K562 (cell line): ENCODE data around the gene ROR2. TPM values are rescaled to one million over a fixed set of nuclear protein-coding genes. Genes with fewer than 3 reads are reported as not detected.
A peak's percentile ranks its signal among the peaks of the same experiment; 100 is the strongest.

ENCODE experiments used
- BRCA1 ChIP-seq, 2 experiments: fragments of 450-650 bp in 1 of 2; sonication (generic) in 1 of 2; formaldehyde crosslinking in 1 of 2; IDR thresholded peaks; 2 replicates each; pipeline versions ENCODE4 v1.5.0 to v1.6.1; 2017 to 2020; ENCODE audit warnings: mild to moderate bottlenecking in 1 of 2, missing genetic modification reagents in 1 of 2
- KAT2B ChIP-seq: IDR thresholded peaks from one replicate; pipeline ENCODE4 v1.6.1; 2012; ENCODE audit warnings: low read depth, mild to moderate bottlenecking, control low read depth, inconsistent platforms, low read length, moderate library complexity
- MCM5 ChIP-seq: fragments of 450-650 bp; IDR thresholded peaks from 2 replicates; pipeline ENCODE4 v1.6.1; 2016; ENCODE audit warnings: low read depth
- MCM7 ChIP-seq, 2 experiments: fragments of 450-650 bp; IDR thresholded peaks; 2 replicates each; pipeline ENCODE4 v1.6.1; 2016 to 2018
- MTA3 ChIP-seq: fragments of 450-650 bp; formaldehyde crosslinking; IDR thresholded peaks from 2 replicates; pipeline ENCODE4 v1.6.1; 2017; ENCODE audit warnings: mild to moderate bottlenecking, borderline replicate concordance
- NONO ChIP-seq, 2 experiments: fragments of 200-400 bp in 1 of 2; fragments of 450-650 bp in 1 of 2; formaldehyde crosslinking in 1 of 2; IDR thresholded peaks; 2 replicates each; pipeline ENCODE4 v1.6.1; 2017; ENCODE audit warnings: low read depth in 2 of 2, mild to moderate bottlenecking in 2 of 2, moderate library complexity in 2 of 2, low read length in 1 of 2
- ZNF41 ChIP-seq: fragments of 250-450 bp; sonication (Bioruptor Pico); conservative IDR thresholded peaks from 2 replicates; pipeline ENCODE4 v1.4.0; 2020; ENCODE audit warnings: mild to moderate bottlenecking
- polyA plus RNA-seq, 8 experiments: library from polyadenylated mRNA; depleted of rRNA in 4 of 8; stranded (reverse) in 5 of 8; unstranded in 3 of 8; fragments of >200 nt; fragmentation: Nextera tagmentation in 2 of 8; fragmentation: Illumina TruSeq in 1 of 8; extraction: Ambion mirVana in 2 of 8; extraction: Trizol in 1 of 8; gene quantifications; 2 replicates each; pipeline versions ENCODE4 v1.2.1 to v1.2.3, GENCODE V29; 2011 to 2014; ENCODE audit warnings: inconsistent platforms in 1 of 8, missing spikeins in 1 of 8
- total RNA-seq, 7 experiments: library from RNA; depleted of rRNA in 6 of 7; stranded (reverse); fragments of >200 nt in 6 of 7; fragmentation: Illumina TruSeq in 2 of 7; extraction: Trizol in 2 of 7; gene quantifications; 2 replicates each; pipeline versions ENCODE4 v1.2.1 to v1.2.3, GENCODE V29; 2011 to 2021; ENCODE audit warnings: low replicate concordance in 1 of 7
- TF ChIP-seq, protein P1 (sequence below), 3 experiments: fragments of 200-800 bp in 1 of 3; fragments of 250-450 bp in 1 of 3; fragments of 450-650 bp in 1 of 3; sonication (Bioruptor Pico) in 1 of 3; sonication (Bioruptor generic) in 1 of 3; formaldehyde crosslinking in 1 of 3; IDR thresholded peaks; 2 replicates each; pipeline versions ENCODE4 v1.6.1 to v1.8.0; 2016 to 2022; ENCODE audit warnings: mild to moderate bottlenecking in 2 of 3, missing genetic modification characterization in 2 of 3, missing compliant biosample characterization in 1 of 3, moderate library complexity in 1 of 3
- TF ChIP-seq, protein P2 (sequence below): fragments of 200-600 bp; sonication (generic); IDR thresholded peaks from one replicate; pipeline ENCODE4 v1.6.1; 2012; ENCODE audit warnings: mild to moderate bottlenecking, low read depth, low read length, inconsistent platforms
- TF ChIP-seq, protein P3 (sequence below): fragments of 450-650 bp; formaldehyde crosslinking; IDR thresholded peaks from 2 replicates; pipeline ENCODE4 v1.4.0; 2020; ENCODE audit warnings: mild to moderate bottlenecking

ROR2 gene
- total and polyA plus RNA-seq, 9 of the 15 experiments (the other 6 are each of a cell fraction or from before 2014, with no cell fraction given), result 5.6 to 33.8 (median 15.3) TPM

DNA sequence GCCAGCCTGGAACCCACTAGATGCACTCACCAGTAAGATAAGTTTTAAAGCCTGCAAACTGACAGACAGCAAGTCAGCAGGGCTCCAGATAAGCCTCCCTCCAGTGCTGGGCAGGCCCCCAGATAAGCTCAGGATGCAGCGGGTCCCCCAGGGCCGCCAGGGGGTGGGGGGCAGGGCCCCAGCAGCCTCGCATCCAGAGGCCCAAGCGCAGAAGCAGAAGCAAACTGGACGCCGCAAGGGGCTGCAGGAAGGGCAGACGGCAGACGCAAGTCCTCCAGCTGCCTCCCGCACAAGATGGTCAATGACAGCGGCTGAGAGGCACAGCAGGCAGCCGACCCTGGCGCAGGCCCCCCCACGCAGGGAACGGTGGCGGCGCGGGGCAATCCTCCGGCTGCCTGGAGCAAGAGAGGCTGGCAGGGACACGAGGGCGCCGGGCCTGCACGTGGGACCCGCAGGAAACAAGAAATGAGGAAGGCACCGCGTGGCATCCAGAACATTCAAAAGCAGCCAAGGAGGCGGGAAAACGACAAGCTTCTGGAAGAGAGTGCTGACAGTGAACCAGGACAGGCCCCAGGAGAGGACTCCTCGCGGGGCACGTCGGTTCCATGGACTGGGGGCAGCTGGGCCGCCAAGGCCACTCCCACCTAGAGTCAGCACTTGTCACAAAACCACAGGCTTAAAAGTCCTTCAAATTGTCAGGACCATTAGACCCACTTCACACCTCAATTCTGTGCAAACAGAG lies 49.8 kb downstream of the ROR2 start (continued):
- TF ChIP-seq, protein P1, sequence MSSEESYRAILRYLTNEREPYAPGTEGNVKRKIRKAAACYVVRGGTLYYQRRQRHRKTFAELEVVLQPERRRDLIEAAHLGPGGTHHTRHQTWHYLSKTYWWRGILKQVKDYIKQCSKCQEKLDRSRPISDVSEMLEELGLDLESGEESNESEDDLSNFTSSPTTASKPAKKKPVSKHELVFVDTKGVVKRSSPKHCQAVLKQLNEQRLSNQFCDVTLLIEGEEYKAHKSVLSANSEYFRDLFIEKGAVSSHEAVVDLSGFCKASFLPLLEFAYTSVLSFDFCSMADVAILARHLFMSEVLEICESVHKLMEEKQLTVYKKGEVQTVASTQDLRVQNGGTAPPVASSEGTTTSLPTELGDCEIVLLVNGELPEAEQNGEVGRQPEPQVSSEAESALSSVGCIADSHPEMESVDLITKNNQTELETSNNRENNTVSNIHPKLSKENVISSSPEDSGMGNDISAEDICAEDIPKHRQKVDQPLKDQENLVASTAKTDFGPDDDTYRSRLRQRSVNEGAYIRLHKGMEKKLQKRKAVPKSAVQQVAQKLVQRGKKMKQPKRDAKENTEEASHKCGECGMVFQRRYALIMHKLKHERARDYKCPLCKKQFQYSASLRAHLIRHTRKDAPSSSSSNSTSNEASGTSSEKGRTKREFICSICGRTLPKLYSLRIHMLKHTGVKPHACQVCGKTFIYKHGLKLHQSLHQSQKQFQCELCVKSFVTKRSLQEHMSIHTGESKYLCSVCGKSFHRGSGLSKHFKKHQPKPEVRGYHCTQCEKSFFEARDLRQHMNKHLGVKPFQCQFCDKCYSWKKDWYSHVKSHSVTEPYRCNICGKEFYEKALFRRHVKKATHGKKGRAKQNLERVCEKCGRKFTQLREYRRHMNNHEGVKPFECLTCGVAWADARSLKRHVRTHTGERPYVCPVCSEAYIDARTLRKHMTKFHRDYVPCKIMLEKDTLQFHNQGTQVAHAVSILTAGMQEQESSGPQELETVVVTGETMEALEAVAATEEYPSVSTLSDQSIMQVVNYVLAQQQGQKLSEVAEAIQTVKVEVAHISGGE (CRISPR knock-in tag; IDR thresholded peaks at IDR 0.05), result no peak
- no peak for TF ChIP-seq ZNF41 (CRISPR knock-in tag)
- TF ChIP-seq MCM7 (IDR thresholded peaks at IDR 0.05), result no peak
- TF ChIP-seq, protein P2, sequence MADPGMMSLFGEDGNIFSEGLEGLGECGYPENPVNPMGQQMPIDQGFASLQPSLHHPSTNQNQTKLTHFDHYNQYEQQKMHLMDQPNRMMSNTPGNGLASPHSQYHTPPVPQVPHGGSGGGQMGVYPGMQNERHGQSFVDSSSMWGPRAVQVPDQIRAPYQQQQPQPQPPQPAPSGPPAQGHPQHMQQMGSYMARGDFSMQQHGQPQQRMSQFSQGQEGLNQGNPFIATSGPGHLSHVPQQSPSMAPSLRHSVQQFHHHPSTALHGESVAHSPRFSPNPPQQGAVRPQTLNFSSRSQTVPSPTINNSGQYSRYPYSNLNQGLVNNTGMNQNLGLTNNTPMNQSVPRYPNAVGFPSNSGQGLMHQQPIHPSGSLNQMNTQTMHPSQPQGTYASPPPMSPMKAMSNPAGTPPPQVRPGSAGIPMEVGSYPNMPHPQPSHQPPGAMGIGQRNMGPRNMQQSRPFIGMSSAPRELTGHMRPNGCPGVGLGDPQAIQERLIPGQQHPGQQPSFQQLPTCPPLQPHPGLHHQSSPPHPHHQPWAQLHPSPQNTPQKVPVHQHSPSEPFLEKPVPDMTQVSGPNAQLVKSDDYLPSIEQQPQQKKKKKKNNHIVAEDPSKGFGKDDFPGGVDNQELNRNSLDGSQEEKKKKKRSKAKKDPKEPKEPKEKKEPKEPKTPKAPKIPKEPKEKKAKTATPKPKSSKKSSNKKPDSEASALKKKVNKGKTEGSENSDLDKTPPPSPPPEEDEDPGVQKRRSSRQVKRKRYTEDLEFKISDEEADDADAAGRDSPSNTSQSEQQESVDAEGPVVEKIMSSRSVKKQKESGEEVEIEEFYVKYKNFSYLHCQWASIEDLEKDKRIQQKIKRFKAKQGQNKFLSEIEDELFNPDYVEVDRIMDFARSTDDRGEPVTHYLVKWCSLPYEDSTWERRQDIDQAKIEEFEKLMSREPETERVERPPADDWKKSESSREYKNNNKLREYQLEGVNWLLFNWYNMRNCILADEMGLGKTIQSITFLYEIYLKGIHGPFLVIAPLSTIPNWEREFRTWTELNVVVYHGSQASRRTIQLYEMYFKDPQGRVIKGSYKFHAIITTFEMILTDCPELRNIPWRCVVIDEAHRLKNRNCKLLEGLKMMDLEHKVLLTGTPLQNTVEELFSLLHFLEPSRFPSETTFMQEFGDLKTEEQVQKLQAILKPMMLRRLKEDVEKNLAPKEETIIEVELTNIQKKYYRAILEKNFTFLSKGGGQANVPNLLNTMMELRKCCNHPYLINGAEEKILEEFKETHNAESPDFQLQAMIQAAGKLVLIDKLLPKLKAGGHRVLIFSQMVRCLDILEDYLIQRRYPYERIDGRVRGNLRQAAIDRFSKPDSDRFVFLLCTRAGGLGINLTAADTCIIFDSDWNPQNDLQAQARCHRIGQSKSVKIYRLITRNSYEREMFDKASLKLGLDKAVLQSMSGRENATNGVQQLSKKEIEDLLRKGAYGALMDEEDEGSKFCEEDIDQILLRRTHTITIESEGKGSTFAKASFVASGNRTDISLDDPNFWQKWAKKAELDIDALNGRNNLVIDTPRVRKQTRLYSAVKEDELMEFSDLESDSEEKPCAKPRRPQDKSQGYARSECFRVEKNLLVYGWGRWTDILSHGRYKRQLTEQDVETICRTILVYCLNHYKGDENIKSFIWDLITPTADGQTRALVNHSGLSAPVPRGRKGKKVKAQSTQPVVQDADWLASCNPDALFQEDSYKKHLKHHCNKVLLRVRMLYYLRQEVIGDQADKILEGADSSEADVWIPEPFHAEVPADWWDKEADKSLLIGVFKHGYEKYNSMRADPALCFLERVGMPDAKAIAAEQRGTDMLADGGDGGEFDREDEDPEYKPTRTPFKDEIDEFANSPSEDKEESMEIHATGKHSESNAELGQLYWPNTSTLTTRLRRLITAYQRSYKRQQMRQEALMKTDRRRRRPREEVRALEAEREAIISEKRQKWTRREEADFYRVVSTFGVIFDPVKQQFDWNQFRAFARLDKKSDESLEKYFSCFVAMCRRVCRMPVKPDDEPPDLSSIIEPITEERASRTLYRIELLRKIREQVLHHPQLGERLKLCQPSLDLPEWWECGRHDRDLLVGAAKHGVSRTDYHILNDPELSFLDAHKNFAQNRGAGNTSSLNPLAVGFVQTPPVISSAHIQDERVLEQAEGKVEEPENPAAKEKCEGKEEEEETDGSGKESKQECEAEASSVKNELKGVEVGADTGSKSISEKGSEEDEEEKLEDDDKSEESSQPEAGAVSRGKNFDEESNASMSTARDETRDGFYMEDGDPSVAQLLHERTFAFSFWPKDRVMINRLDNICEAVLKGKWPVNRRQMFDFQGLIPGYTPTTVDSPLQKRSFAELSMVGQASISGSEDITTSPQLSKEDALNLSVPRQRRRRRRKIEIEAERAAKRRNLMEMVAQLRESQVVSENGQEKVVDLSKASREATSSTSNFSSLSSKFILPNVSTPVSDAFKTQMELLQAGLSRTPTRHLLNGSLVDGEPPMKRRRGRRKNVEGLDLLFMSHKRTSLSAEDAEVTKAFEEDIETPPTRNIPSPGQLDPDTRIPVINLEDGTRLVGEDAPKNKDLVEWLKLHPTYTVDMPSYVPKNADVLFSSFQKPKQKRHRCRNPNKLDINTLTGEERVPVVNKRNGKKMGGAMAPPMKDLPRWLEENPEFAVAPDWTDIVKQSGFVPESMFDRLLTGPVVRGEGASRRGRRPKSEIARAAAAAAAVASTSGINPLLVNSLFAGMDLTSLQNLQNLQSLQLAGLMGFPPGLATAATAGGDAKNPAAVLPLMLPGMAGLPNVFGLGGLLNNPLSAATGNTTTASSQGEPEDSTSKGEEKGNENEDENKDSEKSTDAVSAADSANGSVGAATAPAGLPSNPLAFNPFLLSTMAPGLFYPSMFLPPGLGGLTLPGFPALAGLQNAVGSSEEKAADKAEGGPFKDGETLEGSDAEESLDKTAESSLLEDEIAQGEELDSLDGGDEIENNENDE, result no peak
- TF ChIP-seq MCM5, result no peak
- no peak for TF ChIP-seq NONO (IDR thresholded peaks at IDR 0.05; ENCODE audit: low read depth in 2 of 2, low read length in 1 of 2)
- no peak for TF ChIP-seq BRCA1 (IDR thresholded peaks at IDR 0.05)
- no peak for TF ChIP-seq BRCA1 (CRISPR knock-in tag; IDR thresholded peaks at IDR 0.05)
- TF ChIP-seq MTA3, result peak; percentile 84
- no peak for TF ChIP-seq KAT2B
- TF ChIP-seq, protein P3, sequence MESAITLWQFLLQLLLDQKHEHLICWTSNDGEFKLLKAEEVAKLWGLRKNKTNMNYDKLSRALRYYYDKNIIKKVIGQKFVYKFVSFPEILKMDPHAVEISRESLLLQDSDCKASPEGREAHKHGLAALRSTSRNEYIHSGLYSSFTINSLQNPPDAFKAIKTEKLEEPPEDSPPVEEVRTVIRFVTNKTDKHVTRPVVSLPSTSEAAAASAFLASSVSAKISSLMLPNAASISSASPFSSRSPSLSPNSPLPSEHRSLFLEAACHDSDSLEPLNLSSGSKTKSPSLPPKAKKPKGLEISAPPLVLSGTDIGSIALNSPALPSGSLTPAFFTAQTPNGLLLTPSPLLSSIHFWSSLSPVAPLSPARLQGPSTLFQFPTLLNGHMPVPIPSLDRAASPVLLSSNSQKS (CRISPR knock-in tag), result no peak
